Bronchial epithelial cell (primary cell): ENCODE measurements around the gene RABL6. TPM values are rescaled to one million over a fixed set of nuclear protein-coding genes. Genes with fewer than 3 reads are reported as not detected.

Experiments
- DNase-seq: peaks from one replicate; pipeline ENCODE4 v3.0.0-alpha.2; 2010; ENCODE audit warnings: low read depth
- FAIRE-seq: peaks from 2 replicates; lab custom pipeline; 2011; peaks lifted over from hg19 to GRCh38; lab: Jason Lieb, UNC
- H3K27me3 ChIP-seq: 2 replicates; pipeline ENCODE4 v1.5.1; 2011; ENCODE audit warnings: low read length; ENCODE audit not compliant: control insufficient read depth, insufficient read depth
- H3K36me3 ChIP-seq: 2 replicates; pipeline ENCODE4 v1.5.1; 2011; ENCODE audit warnings: low read length; ENCODE audit not compliant: control insufficient read depth, insufficient read depth
- H3K4me3 ChIP-seq: 2 replicates; pipeline ENCODE4 v1.5.1; 2011; ENCODE audit warnings: mild to moderate bottlenecking, low read depth, low read length, control low read depth
- total RNA-seq: library from RNA; depleted of rRNA; stranded (reverse); fragments of >200 nt; gene quantifications from 2 replicates; pipeline ENCODE4 v1.2.1, GENCODE V29; 2014
- TF ChIP-seq, protein P1 (sequence below): IDR thresholded peaks from 2 replicates; pipeline ENCODE4 v1.5.1; 2011; ENCODE audit warnings: mild to moderate bottlenecking, moderate library complexity, low read length, control low read depth, inconsistent platforms; ENCODE audit not compliant: insufficient read depth, severe bottlenecking

RABL6 gene
- total RNA-seq, 1 donor from 2014 or later: 79.5 TPM

DNA sequence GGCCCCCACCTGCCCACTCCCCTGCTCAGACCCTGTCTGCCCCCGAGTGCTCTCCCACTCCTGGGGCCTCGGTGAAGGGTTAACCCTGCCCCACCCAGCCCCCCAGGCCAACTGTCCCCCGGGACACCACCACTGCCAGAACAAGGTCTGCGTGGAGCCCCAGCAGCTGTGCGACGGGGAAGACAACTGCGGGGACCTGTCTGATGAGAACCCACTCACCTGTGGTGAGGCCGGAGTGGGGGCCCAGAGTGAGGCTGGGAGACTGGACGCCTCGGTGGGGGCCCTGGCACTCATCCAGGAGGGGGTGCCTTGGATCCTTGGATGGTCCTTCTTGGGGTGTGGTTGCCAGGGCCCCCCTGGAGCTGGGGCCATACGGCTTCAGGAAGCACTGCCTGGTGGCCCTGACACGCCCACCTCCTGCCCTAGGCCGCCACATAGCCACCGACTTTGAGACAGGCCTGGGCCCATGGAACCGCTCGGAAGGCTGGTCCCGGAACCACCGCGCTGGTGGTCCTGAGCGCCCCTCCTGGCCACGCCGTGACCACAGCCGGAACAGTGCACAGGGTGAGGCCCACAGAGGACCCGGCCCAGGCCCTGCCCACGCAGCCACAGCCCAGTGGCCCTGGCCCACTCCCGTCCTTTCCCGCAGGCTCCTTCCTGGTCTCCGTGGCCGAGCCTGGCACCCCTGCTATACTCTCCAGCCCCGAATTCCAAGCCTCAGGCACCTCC lies 46.5 kb downstream of the RABL6 start:
- Histone ChIP-seq H3K36me3 (peaks cover 10% of the 10 kb centered on the region), H3K4me3 (no peak overlapping the region), H3K27me3 (no peaks in the 10 kb centered on the region)
- FAIRE-seq (no peak), DNase-seq (no peak)
- TF ChIP-seq, protein P1, sequence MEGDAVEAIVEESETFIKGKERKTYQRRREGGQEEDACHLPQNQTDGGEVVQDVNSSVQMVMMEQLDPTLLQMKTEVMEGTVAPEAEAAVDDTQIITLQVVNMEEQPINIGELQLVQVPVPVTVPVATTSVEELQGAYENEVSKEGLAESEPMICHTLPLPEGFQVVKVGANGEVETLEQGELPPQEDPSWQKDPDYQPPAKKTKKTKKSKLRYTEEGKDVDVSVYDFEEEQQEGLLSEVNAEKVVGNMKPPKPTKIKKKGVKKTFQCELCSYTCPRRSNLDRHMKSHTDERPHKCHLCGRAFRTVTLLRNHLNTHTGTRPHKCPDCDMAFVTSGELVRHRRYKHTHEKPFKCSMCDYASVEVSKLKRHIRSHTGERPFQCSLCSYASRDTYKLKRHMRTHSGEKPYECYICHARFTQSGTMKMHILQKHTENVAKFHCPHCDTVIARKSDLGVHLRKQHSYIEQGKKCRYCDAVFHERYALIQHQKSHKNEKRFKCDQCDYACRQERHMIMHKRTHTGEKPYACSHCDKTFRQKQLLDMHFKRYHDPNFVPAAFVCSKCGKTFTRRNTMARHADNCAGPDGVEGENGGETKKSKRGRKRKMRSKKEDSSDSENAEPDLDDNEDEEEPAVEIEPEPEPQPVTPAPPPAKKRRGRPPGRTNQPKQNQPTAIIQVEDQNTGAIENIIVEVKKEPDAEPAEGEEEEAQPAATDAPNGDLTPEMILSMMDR: no peak

DNA sequence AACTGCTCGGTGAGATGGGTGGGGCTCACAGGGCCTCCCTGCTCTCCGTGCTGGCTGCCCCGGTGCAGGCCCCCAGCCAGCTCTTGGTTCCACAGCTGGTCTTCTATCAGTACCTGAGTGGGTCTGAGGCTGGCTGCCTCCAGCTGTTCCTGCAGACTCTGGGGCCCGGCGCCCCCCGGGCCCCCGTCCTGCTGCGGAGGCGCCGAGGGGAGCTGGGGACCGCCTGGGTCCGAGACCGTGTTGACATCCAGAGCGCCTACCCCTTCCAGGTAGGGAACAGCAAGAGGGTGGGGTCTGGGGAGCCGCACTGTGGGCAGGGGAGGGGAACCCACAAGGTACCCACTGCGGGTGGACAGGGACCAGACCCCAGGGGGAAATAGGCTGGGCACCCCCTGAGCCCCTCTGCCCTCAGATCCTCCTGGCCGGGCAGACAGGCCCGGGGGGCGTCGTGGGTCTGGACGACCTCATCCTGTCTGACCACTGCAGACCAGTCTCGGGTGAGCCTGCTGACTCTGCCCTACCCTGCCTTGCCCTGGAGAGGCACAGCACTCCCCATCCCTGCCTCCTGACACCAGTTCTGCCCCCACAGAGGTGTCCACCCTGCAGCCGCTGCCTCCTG lies 47.2 kb downstream of the RABL6 start:
- no peaks in the 10 kb centered on the region for H3K27me3 ChIP-seq
- TF ChIP-seq, protein P1: no peak
- peaks cover 10% of the 10 kb centered on the region for H3K36me3 ChIP-seq
- no peak for FAIRE-seq
- no peak for DNase-seq
- H3K4me3 ChIP-seq: no peak overlapping the region

DNA sequence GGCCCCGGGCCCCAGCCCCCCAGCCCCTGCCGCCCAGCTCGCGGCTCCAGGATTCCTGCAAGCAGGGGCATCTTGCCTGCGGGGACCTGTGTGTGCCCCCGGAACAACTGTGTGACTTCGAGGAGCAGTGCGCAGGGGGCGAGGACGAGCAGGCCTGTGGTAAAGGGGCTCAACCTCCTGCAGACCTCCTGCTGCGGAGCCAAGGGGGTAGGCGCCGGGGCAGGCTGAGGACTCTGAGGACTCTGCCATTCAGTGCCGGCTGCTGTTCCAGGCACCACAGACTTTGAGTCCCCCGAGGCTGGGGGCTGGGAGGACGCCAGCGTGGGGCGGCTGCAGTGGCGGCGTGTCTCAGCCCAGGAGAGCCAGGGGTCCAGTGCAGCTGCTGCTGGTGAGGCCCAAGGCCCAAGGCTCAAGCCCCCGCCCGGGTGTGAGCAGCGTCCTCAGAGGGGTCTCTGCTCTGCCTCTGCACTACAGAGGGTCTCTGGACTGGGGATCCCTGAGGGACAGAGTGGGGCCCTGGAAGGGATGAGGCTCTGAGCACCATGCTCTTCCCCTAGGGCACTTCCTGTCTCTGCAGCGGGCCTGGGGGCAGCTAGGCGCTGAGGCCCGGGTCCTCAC lies 47.8 kb downstream of the RABL6 start:
- DNase-seq: no peak
- TF ChIP-seq, protein P1: no peak
- no peak for FAIRE-seq
- Histone ChIP-seq H3K36me3 (peaks cover 5% of the 10 kb centered on the region), H3K27me3 (no peaks in the 10 kb centered on the region), H3K4me3 (no peak overlapping the region)

- Histone ChIP-seq H3K36me3 (peaks cover 2% of the 10 kb centered on the region), H3K27me3 (no peaks in the 10 kb centered on the region), H3K4me3 (no peak overlapping the region)
- DNase-seq (no peak), FAIRE-seq (no peak)
- TF ChIP-seq, protein P1: no peak
Measured at GRCh38 chr9:136856079-136856476, 48.3 kb downstream of the RABL6 start.

- DNase-seq: no peak
- H3K36me3 ChIP-seq: peaks cover 4% of the 10 kb centered on the region
- no peak overlapping the region for H3K4me3 ChIP-seq
- FAIRE-seq: no peak
- H3K27me3 ChIP-seq: no peaks in the 10 kb centered on the region
- TF ChIP-seq, protein P1: peak; percentile 13
Measured at GRCh38 chr9:136856541-136857141, 48.9 kb downstream of the RABL6 start.
